GM23338 (cell line): ENCODE results near the gene TTC39B. TPM values are rescaled to one million over a fixed set of nuclear protein-coding genes. Genes with fewer than 3 reads are reported as not detected.

Source experiments
- ATAC-seq: fragments of 200-7000 bp; cut with Tn5 transposase; 3 replicates; pipeline ENCODE4 v1.9.1; 2020
- DNase-seq: peaks from one replicate; pipeline ENCODE4 v3.0.0-alpha.2; 2015; ENCODE audit warnings: low spot score
- H2AFZ ChIP-seq: fragments of 200-600 bp; sonication (generic); 2 replicates; pipeline ENCODE4 v1.8.0; 2016; ENCODE audit warnings: antibody characterized with exemption, mild to moderate bottlenecking, moderate library complexity
- H3F3A ChIP-seq: fragments of 200-600 bp; sonication (generic); replicated peaks from 2 replicates; pipeline ENCODE4 v1.8.0; 2017; ENCODE audit warnings: antibody characterized with exemption, mixed run types, low read depth
- H3K27ac ChIP-seq: fragments of 200-600 bp; sonication (generic); 2 replicates; pipeline ENCODE4 v1.6.1; 2016; ENCODE audit warnings: low read depth
- H3K27me3 ChIP-seq: fragments of 200-600 bp; sonication (generic); 2 replicates; pipeline ENCODE4 v1.8.0; 2016; ENCODE audit warnings: mild to moderate bottlenecking, mixed run types, moderate library complexity; ENCODE audit not compliant: insufficient read depth
- H3K36me3 ChIP-seq: fragments of 200-600 bp; sonication (generic); 2 replicates; pipeline ENCODE4 v1.8.0; 2016; ENCODE audit warnings: mild to moderate bottlenecking; ENCODE audit not compliant: insufficient read depth
- H3K4me1 ChIP-seq: fragments of 200-600 bp; sonication (generic); 2 replicates; pipeline ENCODE4 v1.8.0; 2016; ENCODE audit warnings: mild to moderate bottlenecking, moderate library complexity; ENCODE audit not compliant: insufficient read depth
- H3K4me2 ChIP-seq: fragments of 200-600 bp; sonication (generic); 2 replicates; pipeline ENCODE4 v1.7.1; 2017; ENCODE audit warnings: mixed run types
- H3K4me3 ChIP-seq: fragments of 200-600 bp; sonication (generic); 2 replicates; pipeline ENCODE4 v1.6.1; 2016; ENCODE audit warnings: mixed run types
- H3K79me2 ChIP-seq: fragments of 200-600 bp; sonication (generic); replicated peaks from 2 replicates; pipeline ENCODE4 v1.8.0; 2017; ENCODE audit warnings: mild to moderate bottlenecking; ENCODE audit not compliant: insufficient read depth
- H3K9me2 ChIP-seq: fragments of 200-600 bp; sonication (generic); 2 replicates; pipeline ENCODE4 v1.8.0; 2017; ENCODE audit not compliant: insufficient read depth
- H4K20me1 ChIP-seq: fragments of 200-600 bp; sonication (generic); replicated peaks from 2 replicates; pipeline ENCODE4 v1.8.0; 2017; ENCODE audit warnings: mild to moderate bottlenecking; ENCODE audit not compliant: insufficient read depth
- H3K27ac Mint-ChIP-seq: 2 replicates; pipeline ENCODE4 v1.8.0; 2020; ENCODE audit warnings: inconsistent platforms, mild to moderate bottlenecking, moderate library complexity, mixed read lengths
- H3K27me3 Mint-ChIP-seq: 3 replicates; pipeline ENCODE4 v1.8.0; 2022; ENCODE audit warnings: low read depth, mild to moderate bottlenecking, moderate library complexity, mixed read lengths, inconsistent platforms; ENCODE audit not compliant: insufficient read depth, poor library complexity
- H3K36me3 Mint-ChIP-seq: 3 replicates; pipeline ENCODE4 v1.8.0; 2021; ENCODE audit warnings: low read depth, mild to moderate bottlenecking, inconsistent platforms, moderate library complexity, mixed read lengths
- H3K4me1 Mint-ChIP-seq: 3 replicates; pipeline ENCODE4 v1.8.0; 2020; ENCODE audit warnings: mild to moderate bottlenecking, inconsistent platforms, mixed read lengths
- H3K4me3 Mint-ChIP-seq: 3 replicates; pipeline ENCODE4 v1.8.0; 2021; ENCODE audit warnings: moderate library complexity, mild to moderate bottlenecking, inconsistent platforms, mixed read lengths
- H3K9me3 Mint-ChIP-seq: 3 replicates; pipeline ENCODE4 v1.8.0; 2020; ENCODE audit warnings: moderate library complexity, mild to moderate bottlenecking, inconsistent platforms, mixed read lengths
- CREB1 ChIP-seq: fragments of 250-450 bp; sonication (Bioruptor Pico); IDR thresholded peaks from 2 replicates; pipeline ENCODE4 v1.5.0; 2020; ENCODE audit warnings: low read depth, mild to moderate bottlenecking, moderate library complexity
- CTCF ChIP-seq, 2 experiments: fragments of 200-600 bp in 1 of 2; sonication (generic) in 1 of 2; conservative IDR thresholded peaks; 2 replicates each; pipeline versions ENCODE4 v1.5.1 to v1.6.1; 2016 to 2017; ENCODE audit warnings: antibody characterized with exemption in 2 of 2, low read depth in 2 of 2, mild to moderate bottlenecking in 2 of 2, moderate library complexity in 1 of 2
- EZH2 ChIP-seq: fragments of 200-600 bp; sonication (generic); IDR thresholded peaks from one replicate; pipeline ENCODE4 v1.8.0; 2017; ENCODE audit warnings: antibody characterized with exemption, mild to moderate bottlenecking, low read depth; ENCODE audit not compliant: unreplicated experiment
- EZH2phosphoT487 ChIP-seq: fragments of 200-600 bp; sonication (generic); IDR thresholded peaks from one replicate; pipeline ENCODE4 v1.8.1; 2018; ENCODE audit warnings: antibody characterized with exemption; ENCODE audit not compliant: unreplicated experiment
- JUNB ChIP-seq: IDR thresholded peaks from one replicate; pipeline ENCODE4 v1.6.1; 2016; ENCODE audit warnings: antibody characterized with exemption; ENCODE audit not compliant: unreplicated experiment
- NANOG ChIP-seq: IDR thresholded peaks from 2 replicates; pipeline ENCODE4 v1.6.1; 2016; ENCODE audit warnings: antibody characterized with exemption, borderline replicate concordance
- REST ChIP-seq: IDR thresholded peaks from one replicate; pipeline ENCODE4 v1.6.1; 2018; ENCODE audit warnings: antibody characterized with exemption; ENCODE audit not compliant: unreplicated experiment
- STAT1 ChIP-seq: IDR thresholded peaks from one replicate; pipeline ENCODE4 v1.6.1; 2016; ENCODE audit warnings: antibody characterized with exemption; ENCODE audit not compliant: unreplicated experiment
- ZNF331 ChIP-seq: fragments of 250-450 bp; sonication (Bioruptor Pico); IDR thresholded peaks from 2 replicates; pipeline ENCODE4 v1.5.0; 2020; ENCODE audit warnings: low read depth, mild to moderate bottlenecking, moderate library complexity
- polyA plus RNA-seq: library from polyadenylated mRNA; unstranded; fragments of >200 nt; fragmentation: Nextera tagmentation; extraction: Ambion mirVana; gene quantifications from 2 replicates; pipeline ENCODE4 v1.2.1, GENCODE V29; 2016
- total RNA-seq: library from RNA; depleted of rRNA; stranded (reverse); fragments of >200 nt; shearing (Covaris generic); gene quantifications from 2 replicates; pipeline ENCODE4 v1.2.3, GENCODE V29; 2014

TTC39B gene
- total and polyA plus RNA-seq, 2 experiments from 2014 or later, result 2.8 to 11.1 TPM

- ATAC-seq (no peak), DNase-seq (no peak)
- H3F3A ChIP-seq, result no peaks in the 10 kb centered on the region
- H3K9me3 Mint-ChIP-seq, result peaks cover 4% of the 10 kb centered on the region; the same call in 1 of the 3 replicates
- H3K27ac Mint-ChIP-seq, result no peak overlapping the region
- no peak overlapping the region for H3K4me3 ChIP-seq
- peaks cover 3% of the 10 kb centered on the region for H3K27me3 Mint-ChIP-seq
- no peak overlapping the region for H3K27ac ChIP-seq
- no peak overlapping the region for H3K4me2 ChIP-seq
- no peaks in the 10 kb centered on the region for H3K27me3 ChIP-seq
- H3K9me2 ChIP-seq, result peaks cover 14% of the 10 kb centered on the region; the same call in 1 of the 2 replicates
- no peak overlapping the region for H3K4me3 Mint-ChIP-seq
- peaks cover 5% of the 10 kb centered on the region for H3K4me1 ChIP-seq
- H4K20me1 ChIP-seq, result no peaks in the 10 kb centered on the region
- peaks cover 10% of the 10 kb centered on the region for H3K4me1 Mint-ChIP-seq
- 0 out of 2 replicates have a peak overlapping the region, but pooled peaks have one; percentile 12 for H2AFZ ChIP-seq
- TF ChIP-seq STAT1 (no peak), NANOG (no peak), CREB1 (CRISPR knock-in tag) (no peak), EZH2phosphoT487 (no peak), REST (no peak), CTCF (conservative IDR thresholded peaks at IDR 0.05; ENCODE audit: low read depth in 2 of 2) (no peak), ZNF331 (CRISPR knock-in tag) (no peak)
- H3K79me2 ChIP-seq, result no peaks in the 10 kb centered on the region
- H3K36me3 ChIP-seq, result no peaks in the 10 kb centered on the region
- no peaks in the 10 kb centered on the region; the same call in 2 of the 3 replicates for H3K36me3 Mint-ChIP-seq
Measured at GRCh38 chr9:15153961-15154360, 153.1 kb downstream of the TTC39B start.

GRCh38 chr9:15150939-15151338 lies 156.1 kb downstream of the TTC39B start:
- Histone ChIP-seq H3K4me2 (no peak overlapping the region), H3K4me3 (no peak overlapping the region), H3K79me2 (no peaks in the 10 kb centered on the region), H3K9me2 (peaks cover 5% of the 10 kb centered on the region; the same call in 1 of the 2 replicates), H3F3A (no peaks in the 10 kb centered on the region), H3K36me3 (no peaks in the 10 kb centered on the region), H3K27ac (no peak overlapping the region), H2AFZ (no peak overlapping the region), H3K4me1 (peaks cover 10% of the 10 kb centered on the region), H3K27me3 (no peaks in the 10 kb centered on the region), H4K20me1 (no peaks in the 10 kb centered on the region)
- no peaks in the 10 kb centered on the region for H3K9me3 Mint-ChIP-seq
- peaks cover 12% of the 10 kb centered on the region; the same call in 2 of the 3 replicates for H3K4me1 Mint-ChIP-seq
- no peaks in the 10 kb centered on the region for H3K36me3 Mint-ChIP-seq
- no peak for ATAC-seq
- TF ChIP-seq EZH2 (no peak), NANOG (no peak), JUNB (no peak)
- H3K4me3 Mint-ChIP-seq, result no peak overlapping the region
- DNase-seq, result no peak
- no peak overlapping the region for H3K27ac Mint-ChIP-seq
- H3K27me3 Mint-ChIP-seq, result no peaks in the 10 kb centered on the region
